Upper lobe of left lung (tissue), 6 donors: ENCODE measurements around the gene ADH1C. TPM values are rescaled to one million over a fixed set of nuclear protein-coding genes. Genes with fewer than 3 reads are reported as not detected.
"Not testable (repeated sequence)": the region's sequence is repeated elsewhere in the genome, so short reads cannot be mapped to it uniquely, and the experiment has no call there.

Source experiments
- ATAC-seq, 2 donors: fragments of 200-7000 bp; cut with Tn5 transposase; one replicate each; pipeline ENCODE4 v1.9.1; 2022; ENCODE audit warnings: mild to moderate bottlenecking in 2 of 2, moderate library complexity in 2 of 2; ENCODE audit not compliant: low FRiP score in 2 of 2
- DNase-seq, 2 donors: peaks; one replicate each; pipeline ENCODE4 v3.0.0-alpha.2; 2019 to 2020
- H3K27ac ChIP-seq, 4 donors: fragments of 200-600 bp; sonication (generic); one replicate each; pipeline ENCODE4 v1.5.1; 2016 to 2019
- H3K27me3 ChIP-seq, 4 donors: fragments of 200-600 bp; sonication (generic); one replicate each; pipeline ENCODE4 v1.5.1; 2017 to 2019
- H3K36me3 ChIP-seq, 4 donors: fragments of 200-600 bp; sonication (generic); one replicate each; pipeline ENCODE4 v1.5.1; 2016 to 2019
- H3K4me1 ChIP-seq, 4 donors: fragments of 200-600 bp; sonication (generic); one replicate each; pipeline ENCODE4 v1.5.1; 2018 to 2019
- H3K4me3 ChIP-seq, 4 donors: fragments of 200-600 bp; sonication (generic); one replicate each; pipeline ENCODE4 v1.5.1; 2017 to 2019; ENCODE audit warnings: mild to moderate bottlenecking in 2 of 4, moderate library complexity in 1 of 4
- H3K9me3 ChIP-seq, 4 donors: fragments of 200-600 bp; sonication (generic); one replicate each; pipeline ENCODE4 v1.5.1; 2018 to 2019
- CTCF ChIP-seq, 6 experiments: fragments of 450-650 bp in 4 of 6; fragments of 200-600 bp in 2 of 6; sonication (generic) in 2 of 6; IDR thresholded peaks; one replicate each; pipeline ENCODE4 v1.5.1; 2016 to 2019; ENCODE audit warnings: antibody characterized with exemption in 6 of 6
- EP300 ChIP-seq, 4 donors: sonication (generic); formaldehyde crosslinking; IDR thresholded peaks; one replicate each; pipeline ENCODE4 v1.5.1; 2017; ENCODE audit warnings: antibody characterized with exemption in 4 of 4, control low read depth in 2 of 4
- POLR2A ChIP-seq, 4 donors: fragments of 450-650 bp; IDR thresholded peaks; one replicate each; pipeline ENCODE4 v1.5.1; 2016 to 2017; ENCODE audit warnings: antibody characterized with exemption in 4 of 4, mild to moderate bottlenecking in 2 of 4
- POLR2AphosphoS5 ChIP-seq, 2 donors: sonication (generic); formaldehyde crosslinking; IDR thresholded peaks; one replicate each; pipeline ENCODE4 v1.5.1; 2017; ENCODE audit warnings: antibody characterized with exemption in 2 of 2
- WGBS, 2 donors: methylation state at CpG; one replicate each; pipeline ENCODE4 v1.1.5; 2017 to 2018; 5-methylcytosine and 5-hydroxymethylcytosine counted together
- total RNA-seq, 6 donors: library from RNA; depleted of rRNA in 4 of 6; stranded (reverse); fragments of >200 nt in 4 of 6; gene quantifications; one replicate each; pipeline versions ENCODE4 v1.1.0 to v1.2.1, GENCODE V29; 2016 to 2021
- donor health status: DM: no; HTN: no; CAD: no; lungs with moderate emphysema.
- donor health status: DM: no; HTN: yes; CAD: no; lungs with severe emphysema.

The ADH1C gene
- total RNA-seq, 6 donors from 2014 or later: 2.0 to 57.7 (median 7.6) TPM

- WGBS, 2 donors: 57 to 89% methylated on average over 1 of the region's 1 CpG
- no peaks in the 10 kb centered on the region for H3K27me3 ChIP-seq
- TF ChIP-seq EP300 (IDR thresholded peaks at IDR 0.05) (no peak), POLR2A (IDR thresholded peaks at IDR 0.05) (no peak), CTCF (IDR thresholded peaks at IDR 0.05) (no peak), POLR2AphosphoS5 (IDR thresholded peaks at IDR 0.05) (no peak)
- H3K4me1 ChIP-seq: peaks cover 0 to 3% (median 0%) of the 10 kb centered on the region in 4 donors
- DNase-seq: no peak
- H3K9me3 ChIP-seq: no peaks in the 10 kb centered on the region
- peak overlapping the region; percentile 41 to 70 (median 62) for H3K27ac ChIP-seq
- no peak for ATAC-seq
- H3K4me3 ChIP-seq: no peak overlapping the region
- no peaks in the 10 kb centered on the region for H3K36me3 ChIP-seq
These were observed 30.3 kb upstream of the ADH1C start for GRCh38 chr4:99382745-99383360.

GRCh38 chr4:99381588-99382175 lies 29.1 kb upstream of the ADH1C start:
- H3K9me3 ChIP-seq: no peaks in the 10 kb centered on the region
- H3K27me3 ChIP-seq: no peaks in the 10 kb centered on the region
- ATAC-seq: no peak
- no peak for TF ChIP-seq EP300 (IDR thresholded peaks at IDR 0.05)
- TF ChIP-seq POLR2A (IDR thresholded peaks at IDR 0.05): no peak
- TF ChIP-seq POLR2AphosphoS5 (IDR thresholded peaks at IDR 0.05): no peak
- no peak for TF ChIP-seq CTCF (IDR thresholded peaks at IDR 0.05)
- no peak for DNase-seq
- H3K36me3 ChIP-seq: no peaks in the 10 kb centered on the region
- no peak overlapping the region for H3K4me3 ChIP-seq
- H3K4me1 ChIP-seq: peaks cover 0 to 3% (median 0%) of the 10 kb centered on the region in 4 donors
- 28 to 30% methylated on average over 1 of the region's 1 CpG for whole genome bisulfite sequencing, 2 donors
- peak overlapping the region in 1 of 4 donors; percentile 70 for H3K27ac ChIP-seq

- DNase-seq (no peak), ATAC-seq (no peak)
- no peak overlapping the region for H3K4me3 ChIP-seq
- H3K27ac ChIP-seq: no peak overlapping the region
- peaks cover 0 to 3% (median 0%) of the 10 kb centered on the region in 4 donors for H3K9me3 ChIP-seq
- H3K36me3 ChIP-seq: no peaks in the 10 kb centered on the region
- TF ChIP-seq CTCF (IDR thresholded peaks at IDR 0.05) (no peak), POLR2AphosphoS5 (IDR thresholded peaks at IDR 0.05) (no peak), POLR2A (IDR thresholded peaks at IDR 0.05) (no peak)
- no peaks in the 10 kb centered on the region for H3K27me3 ChIP-seq
- peaks cover 0 to 3% (median 0%) of the 10 kb centered on the region in 4 donors for H3K4me1 ChIP-seq
These were observed 27.0 kb upstream of the ADH1C start for GRCh38 chr4:99379571-99379970.

- Histone ChIP-seq H3K27me3 (no peaks in the 10 kb centered on the region), H3K36me3 (no peaks in the 10 kb centered on the region), H3K4me3 (no peak overlapping the region), H3K27ac (no peak overlapping the region), H3K9me3 (peaks cover 0 to 3% (median 0%) of the 10 kb centered on the region in 4 donors), H3K4me1 (peaks cover 0 to 3% (median 0%) of the 10 kb centered on the region in 4 donors)
- TF ChIP-seq POLR2AphosphoS5 (IDR thresholded peaks at IDR 0.05) (no peak), CTCF (IDR thresholded peaks at IDR 0.05) (no peak)
- 87 to 89% methylated on average over 3 of the region's 3 CpGs for WGBS, 2 donors
- ATAC-seq: no peak
- no peak for DNase-seq
These were observed 26.3 kb upstream of the ADH1C start for GRCh38 chr4:99378876-99379275.

GRCh38 chr4:99377341-99377740 lies 24.8 kb upstream of the ADH1C start:
- 67 to 69% methylated on average over 6 of the region's 6 CpGs for WGBS, 2 donors
- DNase-seq: not testable (repeated sequence)

GRCh38 chr4:99372464-99372863 lies 19.9 kb upstream of the ADH1C start:
- not testable (repeated sequence) for DNase-seq, ATAC-seq, H3K27ac ChIP-seq, H3K36me3 ChIP-seq, H3K27me3 ChIP-seq, H3K4me3 ChIP-seq, H3K4me1 ChIP-seq
- 98 to 100% methylated on average over 2 of the region's 2 CpGs for WGBS, 2 donors
- peaks cover 0 to 13% (median 3%) of the 10 kb centered on the region in 4 donors for H3K9me3 ChIP-seq

More at GRCh38 chr4:99377341-99377740, 24.8 kb upstream of the ADH1C start:
- H3K36me3 ChIP-seq, H3K9me3 ChIP-seq, H3K27ac ChIP-seq, H3K4me1 ChIP-seq, H3K4me3 ChIP-seq, H3K27me3 ChIP-seq, ATAC-seq: not testable (repeated sequence)

GRCh38 chr4:99367817-99368216 lies 15.3 kb upstream of the ADH1C start:
- not testable (repeated sequence) for ATAC-seq, H3K27me3 ChIP-seq
- WGBS, 2 donors: 35 to 55% methylated on average over 2 of the region's 2 CpGs

More at GRCh38 chr4:99367817-99368216, 15.3 kb upstream of the ADH1C start:
- not testable (repeated sequence) for DNase-seq, H3K9me3 ChIP-seq, H3K27ac ChIP-seq, H3K36me3 ChIP-seq, H3K4me1 ChIP-seq, H3K4me3 ChIP-seq
